ENCODE data around the gene DDX27.
A peak's percentile ranks its signal among the peaks of the same experiment; 100 is the strongest.

DDX27 gene

DNA sequence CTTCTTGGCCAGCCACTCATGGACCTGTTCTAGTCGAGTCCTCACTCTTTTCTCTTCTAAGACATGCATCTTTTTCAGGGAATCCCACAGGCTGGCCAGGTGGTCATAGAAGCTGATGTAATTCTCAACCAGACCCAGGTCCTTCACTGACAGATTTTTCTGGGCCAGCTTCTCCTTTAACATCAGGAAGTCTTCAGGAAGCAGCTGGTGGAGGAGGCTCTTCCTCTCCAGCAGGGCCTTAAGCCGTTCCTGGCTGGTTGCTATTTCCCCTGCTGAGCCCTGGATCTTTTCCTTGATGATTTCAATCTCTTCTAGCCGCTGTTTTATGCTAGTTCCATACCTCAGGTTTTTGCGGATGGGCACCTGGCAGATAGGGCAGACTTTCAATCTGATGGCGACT lies 28.6 kb downstream of the DDX27 start:
- no peak for DNase-seq (ENCODE audit: low read depth in 2 of 2)

DNA sequence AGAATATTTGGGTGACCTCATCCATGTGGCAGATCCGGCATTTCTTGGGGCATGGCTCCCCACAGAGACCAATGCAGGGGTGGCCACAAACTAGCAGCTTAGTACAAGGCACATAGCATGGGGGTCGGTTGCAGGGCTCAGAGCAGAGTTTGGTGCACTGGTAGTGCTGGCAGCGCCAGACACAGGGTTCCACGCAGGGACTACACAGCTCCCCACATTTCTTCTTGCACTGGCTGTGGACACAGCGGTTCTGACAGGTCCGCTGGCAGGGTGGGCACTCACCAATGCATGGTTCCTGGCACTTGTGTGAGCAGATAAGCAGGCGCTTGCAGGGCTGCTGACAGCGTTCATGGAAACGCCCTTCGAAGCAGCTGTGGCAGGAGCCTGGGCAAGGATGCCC lies 29.1 kb downstream of the DDX27 start:
- no peak for DNase-seq (ENCODE audit: low read depth in 2 of 2)

- DNase-seq (ENCODE audit: low read depth in 2 of 2) = no peak
These were observed 29.9 kb downstream of the DDX27 start for GRCh38 chr20:49248879-49249665.

DNA sequence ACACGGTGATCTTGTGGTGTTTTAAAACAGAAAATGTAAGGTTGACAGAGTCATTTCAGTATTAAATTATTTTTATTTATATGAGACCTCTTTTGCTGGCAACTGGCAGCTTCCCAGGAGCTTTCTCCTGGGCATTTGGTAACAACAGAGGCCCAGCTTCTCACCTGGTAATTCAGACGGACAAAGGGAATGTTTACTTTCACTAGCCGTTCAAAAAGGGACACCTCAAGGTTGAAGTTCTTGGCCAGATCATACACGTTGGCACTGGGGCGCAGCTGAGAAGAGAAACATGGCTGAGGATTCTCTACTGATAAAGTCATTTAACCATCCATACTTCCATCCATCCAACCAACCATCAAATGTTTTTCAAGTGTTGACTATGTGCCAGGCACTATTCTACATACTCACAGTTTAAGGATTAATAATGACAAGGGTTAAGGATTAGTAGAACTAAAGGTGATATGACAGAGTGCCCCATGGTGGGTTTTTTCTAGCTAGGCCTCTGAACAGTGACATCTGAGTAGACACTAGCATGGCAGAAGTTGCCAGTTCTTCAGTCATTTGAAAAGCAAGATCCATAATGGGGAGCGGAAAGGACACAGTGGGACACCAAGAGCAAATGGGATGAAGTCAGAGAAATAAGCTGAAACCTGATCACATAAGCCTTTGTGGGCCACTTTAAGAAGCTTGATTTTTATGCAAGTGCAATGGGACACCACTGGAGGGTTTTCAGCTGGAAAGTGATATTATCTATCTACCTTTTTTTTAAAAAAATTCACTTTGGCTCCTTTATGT lies 33.5 kb downstream of the DDX27 start:
- no peak for DNase-seq (ENCODE audit: low read depth in 2 of 2)

- no peak for DNase-seq (ENCODE audit: low read depth in 2 of 2)
These were observed 37.0 kb downstream of the DDX27 start for GRCh38 chr20:49256261-49256660.

- DNase-seq (ENCODE audit: low read depth in 2 of 2) = no peak
These were observed 40.1 kb downstream of the DDX27 start for GRCh38 chr20:49259284-49259683.

DNA sequence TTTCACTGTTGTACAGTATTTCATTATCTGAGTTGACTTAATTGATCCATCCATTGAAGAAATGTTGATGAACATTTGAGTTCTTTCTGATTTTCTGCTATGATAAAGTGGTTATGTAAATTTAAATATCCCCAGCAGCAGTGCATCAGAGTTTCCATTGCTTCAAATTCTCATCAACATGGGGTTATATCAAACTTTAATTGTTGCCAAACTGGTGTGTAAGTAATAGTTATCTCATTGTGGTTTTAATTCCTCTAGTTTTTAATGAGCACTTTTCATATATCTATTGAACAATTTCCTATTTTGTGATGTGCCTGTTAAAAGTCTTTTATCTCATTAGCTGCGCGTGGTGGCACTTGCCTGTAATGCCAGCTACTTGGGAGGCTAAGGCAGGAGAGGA lies 40.6 kb downstream of the DDX27 start:
- DNase-seq (ENCODE audit: low read depth in 2 of 2) = no peak

DNA sequence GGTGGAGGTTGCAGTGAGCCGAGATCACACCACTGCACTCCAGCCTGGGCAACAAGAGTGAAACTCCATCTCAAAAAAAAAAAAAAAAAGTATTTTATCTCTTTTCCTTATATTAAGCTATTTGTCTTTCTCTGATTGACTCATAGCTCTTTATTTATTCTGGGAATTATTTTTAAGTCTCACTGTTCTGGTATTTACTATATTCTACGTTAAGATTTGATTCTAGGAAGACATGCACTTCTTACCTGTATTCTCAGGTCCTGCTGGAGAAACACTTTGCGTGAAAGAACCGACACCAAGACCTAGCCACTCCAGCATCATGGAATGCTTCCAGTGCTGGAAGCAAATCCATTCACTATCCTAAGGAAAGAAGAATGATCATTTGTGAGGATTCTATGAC lies 41.0 kb downstream of the DDX27 start:
- no peak for DNase-seq (ENCODE audit: low read depth in 2 of 2)

- DNase-seq (ENCODE audit: low read depth in 2 of 2) = no peak
These were observed 42.0 kb downstream of the DDX27 start for GRCh38 chr20:49261173-49261572.

- no peak for DNase-seq (ENCODE audit: low read depth in 2 of 2)
These were observed 43.2 kb downstream of the DDX27 start for GRCh38 chr20:49262444-49262843.

DNA sequence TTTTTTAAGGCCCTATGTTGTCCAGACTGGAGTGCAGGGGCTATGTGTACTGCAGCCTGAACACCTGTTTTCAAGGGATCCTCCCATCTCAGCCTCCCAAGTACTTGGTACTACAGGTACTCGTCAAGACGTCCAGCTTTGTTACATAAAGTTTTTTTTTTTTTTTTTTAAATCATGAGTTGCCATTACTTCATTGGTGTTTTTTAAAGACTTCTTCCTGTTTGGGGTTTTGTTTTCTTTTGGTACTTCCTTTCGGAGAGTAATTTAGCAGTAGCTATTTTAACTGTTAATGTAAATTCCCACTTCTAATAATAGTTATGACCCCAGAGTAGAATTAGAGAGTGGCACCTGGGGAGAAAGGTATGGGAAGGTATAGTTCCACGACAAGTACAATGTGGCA lies 48.1 kb downstream of the DDX27 start:
- no peak for DNase-seq (ENCODE audit: low read depth in 2 of 2)

DNA sequence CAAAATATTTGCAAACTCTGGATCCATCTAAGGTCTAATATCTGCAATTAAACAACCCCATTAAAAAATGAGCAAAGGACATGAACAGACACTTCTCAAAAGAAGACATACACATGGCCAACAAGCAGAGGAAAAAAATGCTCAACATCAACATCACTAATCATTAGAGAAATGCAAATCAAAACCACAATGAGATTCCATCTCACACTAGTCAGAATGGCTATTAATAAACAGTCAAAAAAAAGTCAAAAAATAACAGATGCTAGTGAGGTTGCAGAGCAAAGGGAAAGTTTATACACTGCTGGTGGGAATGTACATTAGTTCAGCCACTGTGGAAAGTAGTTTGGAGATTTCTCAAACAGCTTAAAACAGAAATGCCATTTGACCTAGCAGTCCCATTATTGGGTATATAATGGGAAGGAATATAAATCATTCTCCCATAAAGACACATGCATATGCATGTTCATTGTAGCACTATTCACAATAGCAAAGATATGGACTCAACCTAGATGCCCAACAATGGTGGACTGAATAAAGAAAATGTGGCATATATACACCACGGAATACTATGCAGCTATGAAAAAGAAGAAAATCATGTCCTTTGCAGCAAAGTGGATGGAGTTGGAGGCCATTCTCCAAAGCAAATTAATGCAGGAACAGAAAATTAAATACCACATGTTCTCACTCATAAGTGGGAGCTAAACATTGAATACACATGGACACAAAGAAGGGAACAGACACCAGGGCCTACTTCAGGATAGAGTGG lies 49.6 kb downstream of the DDX27 start:
- no peak for DNase-seq (ENCODE audit: low read depth in 2 of 2)

- no peak for DNase-seq (ENCODE audit: low read depth in 2 of 2)
These were observed 51.0 kb downstream of the DDX27 start for GRCh38 chr20:49270177-49270576.

DNA sequence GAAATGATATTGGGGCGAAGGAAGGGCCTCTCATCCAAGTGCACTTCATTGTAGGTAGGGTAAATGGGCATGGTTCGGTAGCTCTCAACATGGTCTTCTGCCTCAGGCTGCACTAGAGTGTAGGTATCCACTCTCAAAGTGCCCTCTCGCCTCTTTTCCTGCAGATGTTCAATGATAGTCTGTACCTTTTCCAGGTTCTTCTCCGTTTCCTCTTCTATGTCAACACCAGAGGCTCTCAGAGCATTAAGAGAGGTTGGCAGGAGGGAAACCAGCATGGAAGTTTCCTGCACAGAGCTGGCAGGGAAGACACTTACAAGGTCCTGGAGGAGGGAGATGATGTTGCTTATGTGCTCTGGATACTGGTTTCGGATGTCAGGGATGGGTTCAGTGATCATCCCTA lies 51.5 kb downstream of the DDX27 start:
- no peak for DNase-seq (ENCODE audit: low read depth in 2 of 2)

DNA sequence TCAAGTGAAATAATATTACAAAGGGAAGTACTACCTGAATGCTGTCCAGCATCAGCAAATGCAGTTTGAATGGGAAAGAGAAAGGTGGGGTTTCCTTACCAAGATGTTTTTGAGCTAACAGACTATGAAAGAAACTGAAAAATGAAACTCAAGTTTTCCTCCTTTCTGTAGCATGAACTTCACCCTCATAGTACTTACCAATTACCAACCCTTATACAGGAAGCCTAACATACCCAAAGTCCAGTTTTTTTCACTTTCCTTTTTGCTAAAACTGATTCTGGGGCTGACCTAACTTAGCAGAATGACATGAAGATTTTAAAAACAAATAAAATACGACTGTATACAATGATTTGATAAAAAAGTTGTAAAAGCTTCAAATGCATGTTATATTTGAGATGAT lies 53.4 kb downstream of the DDX27 start:
- no peak for DNase-seq (ENCODE audit: low read depth in 2 of 2)

DNA sequence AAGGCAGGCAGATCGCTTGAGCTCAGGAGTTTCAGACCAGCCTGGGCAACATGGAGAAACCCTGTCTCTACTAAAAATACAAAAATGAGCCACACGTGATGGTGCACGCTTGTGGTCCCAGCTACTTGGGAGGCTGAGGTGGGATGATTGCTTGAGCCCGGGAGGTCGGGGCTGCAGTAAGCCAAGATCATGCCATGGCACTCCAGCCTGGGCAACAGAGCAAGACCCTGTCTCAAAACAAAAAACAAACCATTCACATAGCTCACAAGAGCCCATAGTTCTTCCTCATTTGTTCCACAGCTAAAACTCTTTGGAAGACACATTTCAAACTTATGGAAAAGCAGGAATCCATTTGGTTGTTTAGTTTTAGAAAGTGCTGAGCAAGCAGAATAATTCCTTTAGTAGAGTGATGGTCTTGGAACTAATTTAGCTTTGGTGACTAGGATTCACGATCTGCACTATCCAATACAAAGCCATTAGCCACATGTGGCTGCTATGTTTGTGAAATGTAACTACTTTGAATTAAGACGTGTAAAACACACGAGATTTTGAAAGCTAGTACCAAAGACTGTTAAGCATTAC lies 54.6 kb downstream of the DDX27 start:
- DNase-seq (ENCODE audit: low read depth in 2 of 2) = no peak

DNA sequence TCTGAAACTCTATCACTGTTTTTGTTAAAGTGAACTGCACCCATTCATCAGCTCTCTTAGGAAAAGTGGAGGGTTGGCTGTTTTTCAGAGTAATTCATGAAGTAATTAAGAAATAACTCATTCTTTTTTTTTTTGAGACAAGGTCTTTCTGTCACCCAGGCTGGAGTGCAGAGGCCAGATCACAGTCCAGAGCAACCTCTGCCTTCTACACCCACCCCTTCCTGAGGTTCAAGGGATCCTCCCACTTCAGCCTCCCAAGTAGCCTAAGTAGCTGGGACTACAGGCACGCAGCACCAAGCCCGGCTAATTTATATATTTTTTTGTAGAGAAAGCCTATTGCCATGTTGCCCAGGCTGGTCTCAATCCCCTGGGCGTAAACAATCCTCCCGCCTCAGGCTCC lies 56.0 kb downstream of the DDX27 start:
- no peak for DNase-seq (ENCODE audit: low read depth in 2 of 2)

DNA sequence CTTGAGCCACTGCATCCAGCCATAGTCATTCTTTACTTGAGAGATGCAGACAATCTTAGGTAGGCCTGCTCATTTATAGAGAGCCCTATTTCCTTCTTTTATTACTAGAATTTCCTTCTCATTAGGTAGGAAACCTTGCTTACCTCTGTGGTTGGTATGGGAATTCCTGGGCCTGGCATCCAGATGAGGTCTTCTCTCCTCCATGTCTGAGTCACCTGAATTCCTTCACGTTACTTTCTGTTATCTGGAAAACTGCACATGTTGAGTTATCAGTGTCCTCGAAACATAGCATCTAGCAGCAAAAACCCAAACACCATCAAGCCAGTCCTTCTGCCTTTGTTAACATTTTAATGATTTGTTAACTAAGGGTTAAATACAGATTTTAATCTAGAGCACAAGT lies 56.4 kb downstream of the DDX27 start:
- no peak for DNase-seq (ENCODE audit: low read depth in 2 of 2)

- peak in 1 of 2 donors; percentile 32 for DNase-seq (ENCODE audit: low read depth in 2 of 2)
These were observed 57.1 kb downstream of the DDX27 start for GRCh38 chr20:49276161-49276960.

GRCh38 chr20:49276961-49277785 lies 58.0 kb downstream of the DDX27 start:
- DNase-seq (ENCODE audit: low read depth in 2 of 2) = peak; percentile 44 to 53

- DNase-seq (ENCODE audit: low read depth in 2 of 2) = no peak
These were observed 58.5 kb downstream of the DDX27 start for GRCh38 chr20:49277786-49278035.
